Fibroblast of mammary gland (primary cell): Measurements from ENCODE around the gene EWSR1.

Experiments
- DNase-seq: peaks from one replicate; pipeline ENCODE4 v3.0.0-alpha.2; 2010; ENCODE audit warnings: low read depth
- H3K4me3 ChIP-seq: 2 replicates; pipeline ENCODE4 v1.5.1; 2011; ENCODE audit warnings: low read depth, mild to moderate bottlenecking, low read length, moderate library complexity; ENCODE audit not compliant: control insufficient read depth
- TF ChIP-seq, protein P1 (sequence below): conservative IDR thresholded peaks from 2 replicates; pipeline ENCODE4 v1.5.1; 2011; ENCODE audit warnings: low read depth, low read length, inconsistent platforms; ENCODE audit not compliant: control insufficient read depth, insufficient read depth

The EWSR1 gene

DNA sequence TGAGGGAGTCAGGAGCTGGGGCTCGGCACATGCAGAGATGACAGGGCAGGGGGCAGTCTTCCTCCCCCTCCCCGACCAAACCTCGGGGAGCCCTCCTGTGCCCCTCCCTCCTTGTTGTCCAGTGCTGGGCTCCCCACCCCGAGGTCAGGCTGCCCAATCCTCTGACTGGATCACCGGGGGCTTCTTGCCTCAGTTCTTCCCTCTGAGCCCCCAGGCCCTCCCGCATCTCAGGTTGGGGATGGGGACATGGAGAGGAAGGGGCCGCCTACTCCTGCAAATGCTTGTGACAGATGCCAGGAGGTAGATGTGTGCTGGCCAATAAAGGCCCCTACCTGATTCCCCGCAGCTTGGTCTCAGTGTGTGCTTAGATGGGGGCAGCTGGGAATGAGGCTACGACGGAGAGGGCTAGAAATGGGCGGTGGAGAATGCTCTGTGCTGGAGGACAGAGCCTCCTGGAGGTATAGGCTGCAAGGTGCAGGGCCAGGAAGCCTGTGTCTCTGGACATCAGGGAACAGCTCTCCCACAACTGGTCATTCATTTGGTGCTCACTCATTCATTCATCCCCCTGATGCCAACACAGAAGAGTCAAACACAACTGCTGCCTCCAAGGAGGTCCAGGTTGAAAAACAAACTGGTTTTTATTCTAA is 8.7 kb upstream of the EWSR1 start:
- TF ChIP-seq, protein P1, sequence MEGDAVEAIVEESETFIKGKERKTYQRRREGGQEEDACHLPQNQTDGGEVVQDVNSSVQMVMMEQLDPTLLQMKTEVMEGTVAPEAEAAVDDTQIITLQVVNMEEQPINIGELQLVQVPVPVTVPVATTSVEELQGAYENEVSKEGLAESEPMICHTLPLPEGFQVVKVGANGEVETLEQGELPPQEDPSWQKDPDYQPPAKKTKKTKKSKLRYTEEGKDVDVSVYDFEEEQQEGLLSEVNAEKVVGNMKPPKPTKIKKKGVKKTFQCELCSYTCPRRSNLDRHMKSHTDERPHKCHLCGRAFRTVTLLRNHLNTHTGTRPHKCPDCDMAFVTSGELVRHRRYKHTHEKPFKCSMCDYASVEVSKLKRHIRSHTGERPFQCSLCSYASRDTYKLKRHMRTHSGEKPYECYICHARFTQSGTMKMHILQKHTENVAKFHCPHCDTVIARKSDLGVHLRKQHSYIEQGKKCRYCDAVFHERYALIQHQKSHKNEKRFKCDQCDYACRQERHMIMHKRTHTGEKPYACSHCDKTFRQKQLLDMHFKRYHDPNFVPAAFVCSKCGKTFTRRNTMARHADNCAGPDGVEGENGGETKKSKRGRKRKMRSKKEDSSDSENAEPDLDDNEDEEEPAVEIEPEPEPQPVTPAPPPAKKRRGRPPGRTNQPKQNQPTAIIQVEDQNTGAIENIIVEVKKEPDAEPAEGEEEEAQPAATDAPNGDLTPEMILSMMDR, result peak; percentile 3
- DNase-seq, result no peak
- no peak overlapping the region for H3K4me3 ChIP-seq

DNA sequence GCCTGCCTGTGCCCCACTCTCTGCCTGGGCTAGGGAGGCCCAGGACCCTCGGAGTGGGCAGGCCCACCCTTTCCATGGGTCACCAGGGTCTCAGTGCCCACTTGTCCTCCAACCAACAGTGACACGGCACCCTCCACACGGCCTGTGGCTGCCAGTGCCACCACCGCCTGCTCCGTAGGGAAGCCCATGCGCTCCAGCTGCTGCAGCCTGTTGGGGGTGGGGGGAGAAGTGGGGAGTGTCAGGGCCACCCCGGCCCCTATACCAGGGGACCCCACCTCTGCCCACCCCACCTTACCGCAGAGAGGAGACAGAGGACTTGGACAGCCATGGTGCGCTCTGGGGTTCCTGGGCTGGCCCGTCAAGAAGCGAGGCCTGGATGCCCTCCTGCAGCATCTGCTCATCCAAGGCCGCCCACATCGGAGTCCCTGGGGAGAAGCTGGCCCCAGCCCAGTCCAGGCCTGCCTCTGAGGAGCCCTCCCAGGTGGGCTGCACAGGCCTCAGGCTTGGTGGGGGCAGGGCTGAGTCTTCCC is 8.0 kb upstream of the EWSR1 start:
- TF ChIP-seq, protein P1, result no peak
- no peak for DNase-seq

GRCh38 chr22:29260601-29261315 is 7.3 kb upstream of the EWSR1 start:
- H3K4me3 ChIP-seq, result no peak overlapping the region
- DNase-seq, result no peak
- TF ChIP-seq, protein P1, result no peak

More for the DNA sequence above, 8.0 kb upstream of the EWSR1 start:
- no peak overlapping the region for H3K4me3 ChIP-seq

DNA sequence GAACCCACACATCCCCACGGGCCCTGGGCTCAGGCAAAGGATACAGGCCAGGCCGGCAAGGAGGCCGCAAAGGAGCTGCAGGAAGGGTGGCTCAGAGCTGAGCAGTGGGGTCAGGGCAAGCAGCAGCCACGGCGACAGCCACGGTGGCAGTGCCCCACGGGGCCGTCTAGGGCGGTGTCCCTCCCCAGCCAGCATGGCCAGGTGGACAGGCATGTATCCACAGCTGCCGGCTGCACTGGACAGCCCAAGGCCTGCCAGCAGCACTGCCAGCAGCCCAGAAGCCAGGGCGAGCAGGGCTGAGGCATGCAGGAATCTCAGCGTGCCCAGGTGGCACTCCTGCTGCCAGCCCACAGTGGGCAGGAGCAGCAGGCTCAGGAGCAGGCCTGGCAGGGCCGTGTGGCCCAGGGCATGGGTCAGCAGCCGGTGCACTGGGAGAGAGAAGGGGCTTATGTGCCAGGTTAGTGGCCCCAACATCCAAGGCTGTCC is 4.2 kb upstream of the EWSR1 start:
- TF ChIP-seq, protein P1, result no peak
- H3K4me3 ChIP-seq, result no peak overlapping the region
- DNase-seq, result no peak

GRCh38 chr22:29265305-29265704 is 2.8 kb upstream of the EWSR1 start:
- H3K4me3 ChIP-seq, result no peak overlapping the region
- TF ChIP-seq, protein P1, result no peak

DNA sequence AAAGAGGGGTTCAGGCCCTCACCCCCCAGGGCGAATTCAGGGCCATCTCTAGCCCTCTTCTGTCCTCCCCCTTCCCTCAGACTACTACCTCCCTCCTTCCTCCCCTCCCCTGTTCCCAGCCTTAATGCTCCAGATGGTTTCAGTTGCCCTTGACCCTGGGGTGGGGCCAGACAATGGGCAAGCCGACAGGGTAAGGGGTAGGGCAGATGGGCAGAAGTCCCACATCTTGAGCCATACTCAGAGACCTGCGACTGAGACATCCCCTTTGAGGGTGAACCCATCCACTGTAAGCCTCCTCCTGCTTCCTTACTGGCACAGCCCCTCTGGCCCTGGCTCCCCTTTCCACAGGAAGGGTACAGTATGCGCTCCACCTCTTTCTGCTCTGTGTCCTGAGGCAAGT is 2.1 kb upstream of the EWSR1 start:
- TF ChIP-seq, protein P1, result no peak
- DNase-seq, result peak; percentile 22
- H3K4me3 ChIP-seq, result no peak overlapping the region

More at GRCh38 chr22:29265305-29265704, 2.8 kb upstream of the EWSR1 start:
- DNase-seq, result no peak
